Activated CD8-positive, alpha-beta memory T cell treated with anti-CD3 and anti-CD28 coated beads, Interleukin-2, amount 50 U/mL, for 24 hours (primary cell): ENCODE results near the gene POLD4.
"Not testable (repeated sequence)": the region's sequence is repeated elsewhere in the genome, so short reads cannot be mapped to it uniquely, and the experiment has no call there.

Experiments
- DNase-seq: peaks from one replicate; pipeline ENCODE4 v3.0.0-alpha.2; 2020; ENCODE audit errors: extremely low read depth

Gene POLD4

DNA sequence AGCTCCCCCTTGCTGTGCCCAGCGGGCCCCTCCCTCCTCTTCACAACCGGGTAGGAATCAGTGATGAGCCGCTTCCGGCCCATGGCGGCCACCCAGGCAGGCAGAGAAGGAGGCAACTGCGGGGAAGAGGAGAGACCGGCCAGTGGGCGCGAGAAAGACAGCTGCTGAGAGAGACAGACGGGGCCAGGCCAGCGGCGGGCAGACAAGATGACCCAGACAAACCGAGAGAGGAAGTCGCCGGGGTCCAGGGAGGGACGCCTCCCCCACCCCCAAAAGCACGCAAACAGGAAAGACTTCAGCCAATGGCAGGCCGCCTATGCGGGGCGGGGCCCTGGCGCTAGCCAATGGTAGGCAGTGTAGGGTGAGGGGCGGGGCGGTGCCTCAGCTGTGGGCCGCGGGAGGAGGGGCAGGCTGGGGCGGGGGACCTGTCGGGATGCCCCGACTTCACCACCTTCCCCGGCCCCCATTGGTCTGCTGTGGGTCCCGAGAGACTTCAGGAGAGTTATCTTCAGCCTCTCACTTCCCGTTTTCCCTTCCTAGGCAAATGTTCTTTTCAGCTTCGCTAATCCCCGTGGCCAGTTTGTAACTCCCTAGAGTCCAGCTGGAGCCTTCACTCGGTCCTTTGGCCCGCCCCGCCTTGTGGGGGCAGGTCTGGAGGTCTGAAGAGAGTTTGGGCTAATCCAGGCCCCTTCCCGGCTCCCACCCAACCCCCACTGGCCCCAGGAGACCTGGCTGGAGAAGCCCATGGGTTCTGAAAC, at the start of gene POLD4:
POLD4 (minus strand) TSS at position 230 of the 758 bp plus-strand sequence; CDS start at position 83, 147 bp downstream.
- DNase-seq, result peak; percentile 91

DNA sequence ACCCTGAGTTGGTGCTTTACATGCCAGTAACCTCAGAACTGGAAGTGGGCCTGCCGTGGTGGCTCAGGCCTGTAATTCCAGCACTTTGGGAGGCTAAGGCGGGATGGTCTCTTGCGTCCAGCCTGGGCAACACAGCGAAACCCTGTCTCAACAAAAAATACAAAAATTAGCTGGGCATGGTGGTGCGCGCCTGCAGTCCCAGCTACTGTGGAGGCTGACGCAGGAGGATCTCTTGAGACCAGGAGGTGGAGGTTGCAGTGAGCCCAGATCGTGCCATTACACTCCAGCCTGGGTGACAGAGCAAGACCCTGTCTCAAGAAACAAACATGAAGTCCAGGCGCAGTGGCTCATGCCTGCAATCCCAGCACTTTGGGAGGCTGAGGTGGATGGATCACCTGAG, 49.7 kb upstream of the POLD4 start:
- DNase-seq, result not testable (repeated sequence)

DNA sequence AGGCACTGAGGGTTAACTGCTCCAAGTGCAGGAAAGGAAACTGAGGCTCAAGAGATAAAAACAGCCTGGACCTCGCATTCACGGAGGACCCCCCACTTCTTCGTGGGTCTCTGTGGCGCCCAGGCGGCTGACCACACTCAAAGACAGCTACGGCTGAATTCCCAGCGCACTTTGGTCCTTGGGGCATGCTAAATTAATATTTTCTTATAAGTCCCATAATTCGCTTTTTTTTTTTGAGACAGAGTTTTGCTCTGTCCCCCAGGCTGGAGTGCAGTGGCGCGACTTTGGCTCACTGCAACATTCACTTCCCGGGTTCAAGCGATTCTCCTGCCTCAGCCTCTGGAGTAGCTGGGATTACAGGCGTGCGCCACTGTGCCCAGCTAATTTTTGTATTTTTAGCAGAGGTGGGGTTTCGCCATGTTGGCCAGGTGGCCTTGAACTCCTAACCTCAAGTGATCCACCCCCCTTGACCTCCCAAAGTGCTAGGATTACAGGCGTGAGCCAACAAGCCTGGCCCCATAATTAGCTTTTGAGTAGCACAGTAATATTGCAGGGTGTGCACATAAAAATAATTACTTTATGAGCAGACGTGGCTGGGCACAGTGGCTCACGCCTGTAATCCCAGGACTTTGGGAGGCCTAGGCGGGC, 49.0 kb upstream of the POLD4 start:
- not testable (repeated sequence) for DNase-seq

DNA sequence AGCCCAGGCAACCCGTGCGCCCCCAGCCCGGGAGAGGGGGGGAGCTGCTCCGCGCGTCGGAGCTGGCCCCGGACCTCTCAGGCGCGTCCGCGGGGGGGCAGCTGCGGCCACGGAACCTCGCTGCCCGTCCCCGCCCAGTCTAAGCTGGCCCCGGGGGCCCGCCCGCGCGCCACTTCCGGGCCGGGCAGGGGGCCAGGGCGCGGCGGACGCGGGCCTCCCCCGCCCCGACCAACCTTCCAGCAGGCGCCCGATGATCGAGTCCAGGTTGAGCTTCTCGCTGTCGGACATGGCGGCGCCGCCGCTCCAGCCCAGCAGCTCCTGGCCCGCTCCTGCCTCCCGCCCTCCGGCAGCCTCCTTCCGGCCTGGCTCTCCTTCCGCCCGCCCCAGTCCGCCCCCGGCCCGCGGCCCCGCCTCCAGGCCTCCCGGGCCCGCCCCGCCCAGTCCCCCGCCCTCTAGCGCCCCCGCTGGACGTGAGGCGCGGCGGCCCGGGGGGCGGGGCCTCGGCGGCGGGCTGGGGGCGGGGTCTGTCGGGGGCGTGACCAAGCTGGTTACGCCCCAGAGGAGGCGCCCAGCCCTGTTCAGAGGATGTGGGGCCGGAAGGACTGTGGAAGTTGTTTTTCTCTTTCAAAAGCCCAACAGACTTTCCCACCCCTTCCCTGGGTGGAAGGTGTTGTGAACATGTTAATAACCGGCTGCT, 48.3 kb upstream of the POLD4 start, which contains the start of gene PPP1CA:
PPP1CA (minus strand) TSS at position 364 of the 697 bp plus-strand sequence; CDS start at position 288, 76 bp downstream.
- DNase-seq, result peak; percentile 70

DNA sequence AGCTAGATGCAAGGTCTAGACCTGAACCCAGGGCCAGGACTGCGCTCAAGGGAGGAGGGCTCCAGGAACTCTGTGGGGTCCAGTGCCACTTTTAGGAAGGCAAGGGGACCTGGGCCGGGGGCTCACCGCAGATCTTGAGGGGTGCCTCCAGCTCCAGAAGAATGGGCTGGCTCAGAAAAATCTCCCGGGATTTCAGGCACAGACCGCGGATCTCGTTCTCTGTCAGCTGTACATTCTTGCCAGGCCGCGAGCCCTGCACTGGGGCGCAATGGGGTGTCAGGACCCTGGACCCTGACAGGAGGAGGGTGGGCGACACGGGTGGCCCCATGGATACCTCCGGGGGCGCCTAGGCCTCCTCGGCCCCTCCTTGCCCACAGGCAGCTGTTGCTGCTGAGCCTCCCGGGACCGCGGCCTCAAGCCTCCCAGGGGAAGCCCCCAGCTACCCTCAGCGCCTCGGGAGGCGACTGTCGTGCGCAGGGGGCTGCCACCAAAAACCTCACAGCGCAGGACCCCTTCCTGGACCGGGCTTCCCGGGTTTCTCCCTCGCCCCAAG, 47.7 kb upstream of the POLD4 start:
- no peak for DNase-seq

DNA sequence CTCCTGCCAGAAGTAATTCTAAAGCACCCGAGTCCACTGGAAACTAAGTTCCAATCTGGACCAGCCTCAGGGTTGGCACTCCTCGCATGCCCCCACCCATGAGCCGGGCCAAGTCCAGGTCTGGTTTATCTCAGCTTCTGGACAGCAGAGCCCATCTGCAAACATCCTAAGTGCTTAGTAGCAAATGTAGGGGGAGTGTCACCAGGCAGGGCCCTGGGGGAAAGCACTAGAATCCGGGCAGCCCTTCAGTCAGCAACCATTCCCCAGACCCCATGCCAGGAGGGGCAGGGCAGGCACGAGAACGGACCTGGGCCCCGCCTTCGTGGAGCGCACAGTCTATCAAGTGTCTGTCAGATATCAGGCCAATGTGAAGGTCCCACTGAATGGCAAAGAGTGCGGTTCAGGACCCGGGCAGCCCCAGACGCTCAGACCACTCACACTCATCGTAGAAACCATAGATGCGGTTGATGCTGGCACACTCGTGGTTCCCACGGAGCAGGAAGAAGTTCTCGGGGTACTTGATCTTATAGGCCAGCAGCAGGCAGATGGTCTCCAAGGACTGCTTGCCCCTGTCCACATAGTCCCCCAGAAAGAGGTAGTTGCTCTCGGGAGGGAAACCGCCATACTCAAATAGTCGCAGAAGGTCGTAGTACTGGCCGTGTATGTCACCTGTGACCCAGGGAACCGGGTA, 47.0 kb upstream of the POLD4 start:
- no peak for DNase-seq

DNA sequence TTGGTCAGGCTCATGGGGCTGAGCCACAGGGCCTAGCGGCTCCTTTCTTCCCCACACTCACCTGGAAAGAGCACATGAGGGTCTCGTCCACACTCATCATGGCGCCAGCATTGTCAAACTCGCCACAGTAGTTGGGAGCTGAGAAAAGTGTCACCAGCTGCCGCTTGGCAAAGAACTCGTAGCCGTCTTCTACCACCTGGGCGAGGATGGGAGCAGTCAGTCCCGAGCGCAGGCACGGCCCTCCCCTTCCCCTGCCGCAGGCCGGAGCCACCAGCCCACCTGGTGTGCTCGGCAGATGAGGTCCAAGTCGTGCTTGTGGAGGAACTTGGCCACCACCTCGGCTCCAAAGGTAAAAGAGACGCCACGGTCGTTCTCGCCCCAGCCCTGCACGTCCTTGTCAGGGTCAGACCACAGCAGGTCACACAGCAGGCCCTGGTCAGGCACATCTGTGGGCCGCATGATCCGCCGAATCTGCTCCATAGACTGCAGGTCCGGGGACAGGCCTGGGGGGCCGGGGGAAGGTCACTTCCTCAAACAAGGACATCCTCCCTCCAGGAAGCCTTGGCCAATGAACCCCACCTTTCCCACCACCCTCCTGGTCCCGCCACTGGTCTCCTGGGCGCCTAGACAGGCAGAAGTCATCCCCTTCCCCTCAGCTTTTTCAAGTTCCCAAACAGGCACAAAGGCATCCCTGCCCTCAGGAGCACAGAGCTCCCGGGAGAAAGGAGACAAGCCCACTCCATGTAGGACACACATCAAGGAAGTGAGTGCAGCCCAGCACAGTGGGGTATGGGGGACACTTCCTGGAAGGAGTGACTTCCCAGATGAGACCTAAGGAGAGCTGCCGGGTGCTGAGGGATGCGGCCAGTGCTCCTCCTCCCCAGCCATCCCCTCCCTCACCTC, 45.6 kb upstream of the POLD4 start:
- no peak for DNase-seq

DNA sequence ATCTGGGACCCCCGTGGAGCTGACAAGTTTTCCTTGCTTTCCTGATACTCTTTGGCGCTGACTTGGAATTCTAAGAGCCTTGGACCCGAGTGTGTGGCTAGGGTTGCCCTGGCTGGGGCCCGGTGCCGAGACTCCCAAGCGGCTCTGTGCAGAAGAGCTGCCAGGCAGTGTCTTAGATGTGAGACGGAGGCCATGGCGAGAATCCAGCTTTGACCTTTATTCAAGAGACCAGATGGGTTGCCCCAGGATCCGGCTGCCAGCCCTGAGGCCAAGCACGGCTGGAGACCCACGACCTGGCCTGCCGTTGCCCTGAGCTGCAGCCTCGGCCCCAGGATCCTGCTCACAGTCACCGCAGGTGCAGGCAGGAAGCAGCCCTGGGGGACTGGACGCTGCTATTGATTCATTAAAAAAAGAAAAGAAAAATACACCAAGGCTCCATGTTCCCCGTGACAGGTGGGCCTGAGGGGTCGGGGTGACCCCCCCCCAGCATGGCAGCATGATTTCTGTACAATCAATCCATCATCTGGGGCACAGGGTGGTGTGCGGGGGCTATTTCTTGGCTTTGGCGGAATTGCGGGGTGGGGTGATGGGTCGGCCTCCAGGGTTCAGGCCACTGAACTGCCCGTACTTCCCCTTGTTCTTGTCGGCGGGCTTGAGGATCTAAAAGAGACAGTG, 44.8 kb upstream of the POLD4 start:
- DNase-seq, result no peak

DNA sequence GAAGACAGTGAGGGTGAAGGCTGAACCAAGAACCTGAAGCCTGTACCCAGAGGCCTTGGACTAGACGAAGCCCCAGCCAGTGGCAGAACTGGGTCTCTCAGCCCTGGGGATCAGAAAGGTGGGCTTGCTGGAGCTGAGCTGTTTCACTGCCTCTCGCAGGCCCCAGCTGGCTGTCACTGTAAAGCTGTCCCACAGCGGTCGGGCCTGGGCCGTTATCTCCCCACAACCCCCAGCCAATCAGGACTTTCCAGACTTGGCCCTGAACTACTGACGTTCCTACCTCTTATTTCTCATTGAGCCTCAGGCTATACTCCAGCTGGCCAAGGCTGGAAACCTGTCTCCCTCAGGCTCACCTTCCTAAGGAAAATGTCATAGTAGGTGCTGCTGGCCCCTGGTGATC, 44.2 kb upstream of the POLD4 start:
- DNase-seq, result no peak

DNA sequence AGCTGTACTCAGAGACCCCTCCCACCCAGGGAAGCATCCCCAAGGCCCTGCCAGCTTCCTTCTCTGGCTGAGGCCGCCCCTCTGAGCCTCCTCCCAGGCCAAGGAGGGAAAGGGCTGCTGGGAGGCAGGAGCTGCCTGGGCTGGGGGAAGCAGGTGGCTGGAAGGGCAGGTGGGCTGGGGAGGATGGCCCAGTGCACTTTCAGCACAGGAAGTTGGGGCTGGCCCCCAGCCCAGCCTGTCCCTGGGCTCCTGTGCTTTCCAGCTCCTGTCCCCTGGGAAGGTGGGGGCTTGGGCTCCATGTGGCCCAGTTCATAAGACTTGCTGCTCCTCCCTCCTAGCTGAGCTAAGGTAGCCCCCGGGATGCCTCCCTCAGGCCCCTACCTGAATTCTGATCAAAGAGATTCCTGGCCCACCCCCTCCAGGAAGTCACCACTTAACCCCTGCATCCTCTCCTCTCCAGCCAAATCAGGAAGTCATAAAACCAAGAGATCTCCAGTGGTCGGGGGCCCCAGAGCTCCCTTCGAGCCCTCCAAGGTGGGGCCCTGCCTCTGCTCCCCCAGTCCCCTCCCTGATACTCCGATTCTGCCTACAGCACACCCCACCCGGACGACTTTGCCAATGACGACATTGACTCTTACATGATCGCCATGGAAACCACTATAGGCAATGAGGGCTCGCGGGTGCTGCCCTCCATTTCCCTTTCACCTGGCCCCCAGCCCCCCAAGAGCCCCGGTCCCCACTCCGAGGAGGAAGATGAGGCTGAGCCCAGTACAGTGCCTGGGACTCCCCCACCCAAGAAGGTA, 43.4 kb upstream of the POLD4 start:
- DNase-seq, result no peak

DNA sequence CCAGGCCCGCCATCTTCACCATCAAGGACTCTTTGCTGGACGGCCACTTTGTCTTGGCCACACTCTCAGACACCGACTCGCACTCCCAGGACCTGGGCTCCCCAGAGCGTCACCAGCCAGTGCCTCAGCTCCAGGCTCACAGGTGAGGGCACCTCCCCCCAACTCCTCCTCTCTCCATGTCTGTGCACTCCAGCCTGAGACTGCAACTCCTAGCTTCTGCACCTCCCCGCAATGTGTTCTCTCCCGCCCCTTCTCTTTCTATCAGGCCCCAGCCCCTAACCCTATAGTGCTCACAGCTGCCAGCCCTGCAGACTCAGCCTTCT, 42.9 kb upstream of the POLD4 start:
- DNase-seq, result no peak

DNA sequence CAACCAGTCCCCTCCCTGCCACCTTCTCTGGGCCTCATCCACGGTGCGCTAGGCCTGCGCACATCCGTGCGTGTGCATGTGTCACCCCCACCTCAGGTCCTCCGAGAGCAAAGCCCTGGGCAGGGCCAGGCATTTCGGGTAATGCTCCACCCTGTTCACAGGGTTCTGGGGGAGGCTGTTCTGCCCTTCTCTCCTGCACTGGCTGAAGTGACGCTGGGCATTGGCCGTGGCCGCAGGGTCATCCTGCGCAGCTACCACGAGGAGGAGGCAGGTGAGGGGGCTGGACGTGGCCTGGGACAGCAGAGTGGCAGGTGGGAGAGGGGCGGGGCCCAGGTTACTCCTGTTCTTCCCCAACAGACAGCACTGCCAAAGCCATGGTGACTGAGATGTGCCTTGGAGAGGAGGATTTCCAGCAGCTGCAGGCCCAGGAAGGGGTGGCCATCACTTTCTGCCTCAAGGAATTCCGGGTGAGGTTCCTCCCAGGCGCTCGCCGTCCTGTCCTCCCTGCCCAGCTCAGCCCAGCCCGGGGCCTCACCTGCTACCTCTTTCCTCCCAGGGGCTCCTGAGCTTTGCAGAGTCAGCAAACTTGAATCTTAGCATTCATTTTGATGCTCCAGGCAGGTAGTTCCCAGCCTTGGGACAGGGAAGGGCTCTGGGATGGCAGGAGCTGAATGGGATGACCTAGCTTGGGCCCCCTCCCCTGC, 42.4 kb upstream of the POLD4 start:
- DNase-seq, result no peak

DNA sequence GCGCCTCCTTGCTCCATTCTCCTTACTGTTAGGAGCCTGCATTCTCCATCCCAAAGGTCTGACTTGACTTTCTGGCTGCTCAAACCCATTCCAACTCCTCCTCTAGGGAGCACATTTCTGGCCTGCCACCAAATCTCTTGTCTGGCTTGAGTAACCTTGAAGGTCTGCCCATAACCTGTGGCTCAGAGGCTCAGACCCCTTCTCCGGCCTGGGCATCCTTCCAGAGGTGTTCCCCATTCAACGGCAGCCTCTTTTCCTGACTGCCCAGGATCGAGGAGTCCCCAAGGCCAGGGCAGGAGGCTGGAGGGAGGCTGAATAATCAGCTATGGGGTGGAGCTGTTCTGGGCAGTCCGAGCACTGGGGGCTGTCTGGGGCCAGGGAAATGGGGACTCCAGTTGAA, 40.6 kb upstream of the POLD4 start:
- no peak for DNase-seq

DNA sequence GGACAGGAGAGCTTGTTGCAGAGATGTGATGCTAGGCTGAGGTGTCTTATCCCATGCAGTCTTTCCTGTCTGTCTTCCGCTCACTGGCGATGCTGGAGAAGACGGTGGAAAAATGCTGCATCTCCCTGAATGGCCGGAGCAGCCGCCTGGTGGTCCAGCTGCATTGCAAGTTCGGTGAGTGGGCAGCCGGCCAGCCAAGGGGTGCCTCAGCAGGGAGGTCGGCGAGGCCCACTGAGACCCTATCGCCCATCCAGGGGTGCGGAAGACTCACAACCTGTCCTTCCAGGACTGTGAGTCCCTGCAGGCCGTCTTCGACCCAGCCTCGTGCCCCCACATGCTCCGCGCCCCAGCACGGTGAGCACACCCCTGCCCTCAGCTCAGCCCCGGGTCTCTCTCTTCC, 40.1 kb upstream of the POLD4 start:
- no peak for DNase-seq

DNA sequence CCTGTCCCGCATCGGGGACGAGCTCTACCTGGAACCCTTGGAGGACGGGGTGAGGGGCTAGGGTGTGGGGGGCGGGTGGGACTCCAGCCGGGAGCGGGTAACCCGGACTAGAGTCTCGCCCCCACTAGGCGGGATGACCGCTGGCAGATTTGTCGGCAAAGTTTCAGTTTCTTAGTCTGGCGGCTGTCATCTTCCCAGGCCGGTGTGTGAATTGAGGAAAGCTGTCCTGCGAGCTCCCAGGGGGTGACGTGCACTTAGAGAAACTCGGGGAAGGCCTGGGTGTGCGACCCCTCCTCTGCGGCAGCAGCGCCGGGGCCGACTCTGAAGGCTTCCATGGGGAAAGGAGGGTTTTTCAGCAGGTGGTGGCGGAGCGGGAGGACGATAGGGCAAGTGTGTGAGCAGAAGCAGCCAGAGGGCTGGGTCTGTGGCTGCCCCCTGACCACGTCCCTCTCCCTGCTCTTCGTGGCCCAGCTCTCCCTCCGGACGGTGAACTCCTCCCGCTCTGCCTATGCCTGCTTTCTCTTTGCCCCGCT, 38.9 kb upstream of the POLD4 start:
- no peak for DNase-seq

DNA sequence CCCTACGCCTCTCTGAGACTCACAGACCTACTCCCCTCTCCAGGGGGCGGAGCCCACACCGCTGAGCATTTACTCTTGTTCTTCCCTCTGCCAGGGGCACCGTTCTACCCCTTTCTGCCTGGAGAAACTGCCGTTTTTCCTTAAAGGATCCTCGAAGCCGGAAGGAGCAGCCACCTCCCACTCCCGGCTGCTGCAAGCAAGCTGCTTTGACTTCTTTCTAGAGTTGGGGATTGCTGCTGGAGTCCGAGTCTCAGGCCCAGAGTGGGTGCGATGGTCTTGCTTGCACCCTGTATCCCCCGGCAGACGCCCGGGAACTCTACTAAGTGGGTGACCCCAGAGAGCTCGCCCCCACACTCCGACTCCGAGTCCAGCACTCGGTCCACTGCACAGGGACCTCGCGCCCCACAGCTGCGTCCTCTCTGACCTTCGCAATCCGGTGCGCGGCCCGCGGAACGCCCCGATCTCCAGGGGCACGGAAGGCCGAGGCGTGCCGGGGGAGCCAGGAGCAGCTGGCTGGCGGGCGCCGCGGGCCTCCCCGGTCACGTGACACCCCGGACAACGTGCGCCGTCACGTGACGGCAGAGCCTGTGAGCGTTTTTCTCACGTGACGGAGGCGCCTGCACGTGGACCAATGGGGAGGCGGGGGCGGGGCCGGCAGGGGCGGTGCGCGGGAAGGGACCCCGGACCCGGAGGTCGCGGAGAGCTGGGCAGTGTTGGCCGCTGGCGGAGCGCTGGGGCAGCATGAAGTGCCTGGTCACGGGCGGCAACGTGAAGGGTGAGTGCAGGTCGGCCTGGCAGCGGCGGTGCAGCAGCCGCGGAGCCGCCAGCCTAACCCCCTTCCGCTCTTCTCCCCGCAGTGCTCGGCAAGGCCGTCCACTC, 38.2 kb upstream of the POLD4 start, which contains the start of gene RAD9A:
RAD9A (plus strand) TSS at position 683 of the 879 bp plus-strand sequence; CDS start at position 742, 59 bp downstream.
- DNase-seq, result peak; percentile 81

DNA sequence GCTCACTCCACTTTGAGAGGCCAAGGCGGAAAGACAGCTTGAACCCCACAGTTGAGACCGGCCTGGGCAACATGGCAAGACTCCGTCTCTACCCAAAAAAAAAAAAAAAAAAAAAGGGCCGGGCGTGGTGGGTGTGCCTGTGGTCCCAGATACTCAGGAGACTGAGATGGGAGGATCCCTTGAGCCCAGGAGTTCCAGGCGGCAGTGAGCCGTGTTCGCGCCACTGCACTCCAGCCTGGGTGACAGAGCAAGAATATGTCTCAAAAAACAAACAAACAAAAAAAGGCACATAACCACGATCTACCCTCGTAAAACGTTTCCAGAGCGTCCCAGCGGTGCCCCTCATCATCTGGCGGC, 37.6 kb upstream of the POLD4 start:
- no peak for DNase-seq

DNA sequence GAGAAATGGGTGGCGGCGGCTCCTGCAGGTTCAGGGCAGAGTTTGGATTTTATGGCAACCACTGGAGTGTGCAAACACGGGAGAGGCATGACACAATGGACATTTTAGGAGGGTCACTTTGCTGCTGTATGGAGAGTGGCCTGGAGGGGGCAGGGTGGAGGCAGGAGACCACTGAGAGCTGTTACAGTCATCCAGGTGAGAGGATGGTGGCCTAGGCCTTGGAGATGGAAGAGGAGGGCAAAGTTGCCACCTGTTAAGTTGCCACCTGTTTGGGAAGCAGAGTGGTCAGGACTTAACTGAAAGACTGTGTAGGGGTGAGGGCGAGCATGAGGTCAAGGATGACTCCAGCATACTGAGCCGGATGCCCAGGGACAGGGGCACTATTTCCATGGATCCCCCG, 36.1 kb upstream of the POLD4 start:
- DNase-seq, result no peak
